H9 (cell line): ENCODE results near the gene BPIFA3. TPM values are rescaled to one million over a fixed set of nuclear protein-coding genes. Genes with fewer than 3 reads are reported as not detected.

ENCODE experiments used
- DNase-seq: peaks from one replicate; pipeline ENCODE4 v3.0.0-alpha.2; 2017
- H2AFZ ChIP-seq: one replicate; pipeline ENCODE4 v1.6.1; 2013; ENCODE audit warnings: mild to moderate bottlenecking, low read length, control low read depth, moderate library complexity
- H2AK5ac ChIP-seq: 2 replicates; pipeline ENCODE4 v1.6.1; 2013; ENCODE audit warnings: low read length, control low read depth, mixed read lengths; ENCODE audit not compliant: insufficient read length
- H2BK120ac ChIP-seq: one replicate; pipeline ENCODE4 v1.6.1; 2013; ENCODE audit warnings: low read depth, mild to moderate bottlenecking, low read length, control low read depth, inconsistent platforms; ENCODE audit not compliant: poor library complexity, severe bottlenecking
- H2BK12ac ChIP-seq: 2 replicates; pipeline ENCODE4 v1.6.1; 2013; ENCODE audit warnings: low read length, control low read depth, mixed read lengths, low read depth; ENCODE audit not compliant: insufficient read length
- H2BK15ac ChIP-seq: 2 replicates; pipeline ENCODE4 v1.6.1; 2013; ENCODE audit warnings: low read depth, low read length, control low read depth
- H2BK20ac ChIP-seq: one replicate; pipeline ENCODE4 v1.6.1; 2013; ENCODE audit warnings: low read depth, mild to moderate bottlenecking, low read length, control low read depth, inconsistent platforms; ENCODE audit not compliant: poor library complexity, severe bottlenecking
- H2BK5ac ChIP-seq: 2 replicates; pipeline ENCODE4 v1.6.1; 2013; ENCODE audit warnings: low read length, control low read depth, mixed read lengths; ENCODE audit not compliant: insufficient read length
- H3K14ac ChIP-seq: 2 replicates; pipeline ENCODE4 v1.6.1; 2013; ENCODE audit warnings: low read length, control low read depth; ENCODE audit not compliant: insufficient read depth
- H3K18ac ChIP-seq: 2 replicates; pipeline ENCODE4 v1.6.1; 2013; ENCODE audit warnings: low read depth, mild to moderate bottlenecking, mixed read lengths, low read length, control low read depth; ENCODE audit not compliant: insufficient read length
- H3K23ac ChIP-seq: 2 replicates; pipeline ENCODE4 v1.6.1; 2013; ENCODE audit warnings: low read length, control low read depth, mixed read lengths, low read depth; ENCODE audit not compliant: insufficient read length
- H3K23me2 ChIP-seq: 2 replicates; pipeline ENCODE4 v1.6.1; 2013; ENCODE audit warnings: low read depth, mild to moderate bottlenecking, mixed read lengths, low read length, control low read depth; ENCODE audit not compliant: insufficient read length, poor library complexity, severe bottlenecking
- H3K27ac ChIP-seq: 2 replicates; pipeline ENCODE4 v1.5.1; 2013; ENCODE audit warnings: low read length, control low read depth, mixed read lengths, low read depth; ENCODE audit not compliant: insufficient read length
- H3K27me3 ChIP-seq: 2 replicates; pipeline ENCODE4 v1.6.1; 2013; ENCODE audit warnings: low read length, control low read depth, inconsistent platforms; ENCODE audit not compliant: insufficient read depth
- H3K4ac ChIP-seq: 2 replicates; pipeline ENCODE4 v1.6.1; 2013; ENCODE audit warnings: low read depth, mild to moderate bottlenecking, control low read depth, inconsistent platforms, low read length, moderate library complexity
- H3K4me1 ChIP-seq: 2 replicates; pipeline ENCODE4 v1.6.1; 2013; ENCODE audit warnings: low read length, control low read depth, inconsistent platforms; ENCODE audit not compliant: insufficient read depth
- H3K4me2 ChIP-seq: 2 replicates; pipeline ENCODE4 v1.6.1; 2013; ENCODE audit warnings: low read length, control low read depth, mixed read lengths; ENCODE audit not compliant: insufficient read length, insufficient read depth
- H3K56ac ChIP-seq: 2 replicates; pipeline ENCODE4 v1.6.1; 2013; ENCODE audit warnings: low read depth, mild to moderate bottlenecking, mixed read lengths, low read length, control low read depth; ENCODE audit not compliant: insufficient read length
- H3K79me1 ChIP-seq: 2 replicates; pipeline ENCODE4 v1.6.1; 2013; ENCODE audit warnings: low read depth, mild to moderate bottlenecking, moderate library complexity, low read length, control low read depth, inconsistent platforms; ENCODE audit not compliant: insufficient read depth, poor library complexity, severe bottlenecking
- H3K79me2 ChIP-seq: 2 replicates; pipeline ENCODE4 v1.6.1; 2013; ENCODE audit warnings: low read length, control low read depth, inconsistent platforms; ENCODE audit not compliant: insufficient read depth
- H3K9ac ChIP-seq: 2 replicates; pipeline ENCODE4 v1.6.1; 2013; ENCODE audit warnings: low read length, control low read depth, mixed read lengths; ENCODE audit not compliant: insufficient read length; ENCODE audit errors: extremely low read depth
- H3K9me3 ChIP-seq: one replicate; pipeline ENCODE4 v1.6.1; 2013; ENCODE audit warnings: low read depth, low read length, inconsistent platforms; ENCODE audit not compliant: control insufficient read depth
- H3T11ph ChIP-seq: one replicate; pipeline ENCODE4 v1.6.1; 2013; ENCODE audit warnings: mild to moderate bottlenecking, low read length, control low read depth, inconsistent platforms
- H4K20me1 ChIP-seq: one replicate; pipeline ENCODE4 v1.6.1; 2013; ENCODE audit not compliant: control insufficient read depth, insufficient read length, insufficient read depth
- H4K5ac ChIP-seq: 2 replicates; pipeline ENCODE4 v1.6.1; 2013; ENCODE audit warnings: low read depth, mild to moderate bottlenecking, mixed read lengths, low read length, control low read depth; ENCODE audit not compliant: insufficient read length
- H4K8ac ChIP-seq: replicated peaks from 2 replicates; pipeline ENCODE4 v1.6.1; 2013; ENCODE audit warnings: low read length, control low read depth, mixed read lengths, low read depth; ENCODE audit not compliant: insufficient read length
- H4K91ac ChIP-seq: 2 replicates; pipeline ENCODE4 v1.6.1; 2013; ENCODE audit warnings: low read depth, mild to moderate bottlenecking, moderate library complexity, mixed read lengths, low read length, control low read depth; ENCODE audit not compliant: insufficient read length
- H3K27ac Mint-ChIP-seq, 3 experiments: 2 replicates in 2 of 3; 3 replicates in 1 of 3; pipeline ENCODE4 v1.8.0; 2020 to 2021; ENCODE audit warnings: mixed read lengths in 3 of 3, mild to moderate bottlenecking in 1 of 3, moderate library complexity in 1 of 3
- H3K27me3 Mint-ChIP-seq: 2 replicates; pipeline ENCODE4 v1.8.0; 2021; ENCODE audit warnings: low read depth, mild to moderate bottlenecking, moderate library complexity, mixed read lengths
- H3K36me3 Mint-ChIP-seq, 3 experiments: 2 replicates in 2 of 3; 3 replicates in 1 of 3; pipeline ENCODE4 v1.8.0; 2020 to 2021; ENCODE audit warnings: low read depth in 3 of 3, mixed read lengths in 3 of 3; ENCODE audit not compliant: insufficient read depth in 1 of 3
- H3K4me1 Mint-ChIP-seq, 2 experiments: 2 replicates each; pipeline ENCODE4 v1.8.0; 2020; ENCODE audit warnings: mixed read lengths in 2 of 2
- H3K4me3 Mint-ChIP-seq, 2 experiments: 2 replicates in 1 of 2; 3 replicates in 1 of 2; pipeline ENCODE4 v1.8.0; 2020 to 2021; ENCODE audit warnings: mild to moderate bottlenecking in 2 of 2, mixed read lengths in 2 of 2, moderate library complexity in 1 of 2
- H3K9me3 Mint-ChIP-seq, 2 experiments: 2 replicates in 1 of 2; 3 replicates in 1 of 2; pipeline ENCODE4 v1.8.0; 2020; ENCODE audit warnings: mild to moderate bottlenecking in 2 of 2, mixed read lengths in 2 of 2, moderate library complexity in 1 of 2
- CTCF ChIP-seq: fragments of 200-600 bp; sonication (generic); conservative IDR thresholded peaks from 3 replicates; pipeline ENCODE4 v1.8.0; 2021; ENCODE audit warnings: antibody characterized with exemption, mild to moderate bottlenecking
- WGBS: extraction: QIAGEN DNeasy Blood & Tissue Kit; methylation state at CpG from one replicate; pipeline ENCODE4 v1.1.7; 2013; ENCODE audit warnings: missing lambda C conversion rate, low lambda C conversion rate, mixed read lengths; ENCODE audit not compliant: insufficient read length; ENCODE audit errors: extremely low coverage; 5-methylcytosine and 5-hydroxymethylcytosine counted together
- total RNA-seq: library from RNA; stranded (reverse); gene quantifications from 2 replicates; pipeline ENCODE4 v1.2.1, GENCODE V29; 2021

Gene BPIFA3
- total RNA-seq, 1 experiment from 2014 or later: not detected

GRCh38 chr20:33202451-33202850 lies 14.7 kb upstream of the BPIFA3 start:
- Histone ChIP-seq H3K27ac (no peak overlapping the region), H4K8ac (no peak overlapping the region), H3T11ph (no peak overlapping the region), H3K9me3 (no peaks in the 10 kb centered on the region), H2BK120ac (no peak overlapping the region), H3K79me2 (no peaks in the 10 kb centered on the region), H4K5ac (no peak overlapping the region), H2AK5ac (no peak overlapping the region), H4K20me1 (no peaks in the 10 kb centered on the region), H3K14ac (no peak overlapping the region), H3K18ac (no peak overlapping the region), H3K79me1 (no peaks in the 10 kb centered on the region), H3K56ac (no peak overlapping the region), H2BK15ac (no peak overlapping the region), H4K91ac (no peak overlapping the region), H3K27me3 (no peaks in the 10 kb centered on the region), H2BK5ac (no peak overlapping the region), H3K4ac (no peak overlapping the region), H3K23me2 (no peaks in the 10 kb centered on the region), H3K4me1 (no peaks in the 10 kb centered on the region), H2BK20ac (no peak overlapping the region), H3K4me2 (no peak overlapping the region), H3K9ac (no peak overlapping the region), H3K23ac (no peak overlapping the region), H2BK12ac (no peak overlapping the region), H2AFZ (no peak overlapping the region)
- no peak overlapping the region for H3K27ac Mint-ChIP-seq
- H3K4me1 Mint-ChIP-seq: no peaks in the 10 kb centered on the region
- H3K4me3 Mint-ChIP-seq: no peak overlapping the region
- no peak for TF ChIP-seq CTCF
- no peaks in the 10 kb centered on the region for H3K9me3 Mint-ChIP-seq
- H3K36me3 Mint-ChIP-seq: no peaks in the 10 kb centered on the region
- no CpG with 5 or more reads among the region's 4 CpGs for WGBS
- peaks cover 44% of the 10 kb centered on the region for H3K27me3 Mint-ChIP-seq
- no peak for DNase-seq
